Fibroblast of lung (primary cell): ENCODE measurements around the gene HAAO. TPM values are rescaled to one million over a fixed set of nuclear protein-coding genes. Genes with fewer than 3 reads are reported as not detected.
A peak's percentile ranks its signal among the peaks of the same experiment; 100 is the strongest.

ENCODE experiments used
- DNase-seq, 2 donors: peaks; one replicate each; pipeline versions ENCODE4 v3.0.0 to v3.0.0-alpha.2; 2010; ENCODE audit warnings: low read depth in 2 of 2
- H2AFZ ChIP-seq: 2 replicates; pipeline ENCODE4 v1.5.1; 2012; ENCODE audit warnings: low read length, control low read depth, inconsistent platforms
- H3K27ac ChIP-seq: 2 replicates; pipeline ENCODE4 v1.5.1; 2011; ENCODE audit warnings: low read length, control low read depth; ENCODE audit not compliant: insufficient read depth
- H3K27me3 ChIP-seq: 2 replicates; pipeline ENCODE4 v1.5.1; 2011; ENCODE audit warnings: mild to moderate bottlenecking, low read length; ENCODE audit not compliant: control insufficient read depth, insufficient read depth
- H3K36me3 ChIP-seq: 2 replicates; pipeline ENCODE4 v1.5.1; 2011; ENCODE audit warnings: low read length; ENCODE audit not compliant: control insufficient read depth, insufficient read depth
- H3K4me1 ChIP-seq: 2 replicates; pipeline ENCODE4 v1.5.1; 2011; ENCODE audit warnings: low read length; ENCODE audit not compliant: control insufficient read depth, insufficient read depth; ENCODE audit errors: extremely low read depth
- H3K4me2 ChIP-seq: 2 replicates; pipeline ENCODE4 v1.5.1; 2011; ENCODE audit warnings: low read length, control low read depth; ENCODE audit not compliant: insufficient read depth; ENCODE audit errors: extremely low read depth
- H3K4me3 ChIP-seq, 4 experiments: fragments of 200-600 bp in 1 of 4; sonication (generic) in 1 of 4; replicated peaks in 1 of 4; 2 replicates each; pipeline ENCODE4 v1.5.1; 2011 to 2016; ENCODE audit warnings: low read length in 4 of 4, low read depth in 3 of 4, mild to moderate bottlenecking in 3 of 4, control low read depth in 2 of 4, inconsistent platforms in 1 of 4, mixed read lengths in 1 of 4; ENCODE audit not compliant: insufficient read depth in 1 of 4; ENCODE audit errors: control extremely low read depth in 1 of 4
- H3K79me2 ChIP-seq: 2 replicates; pipeline ENCODE4 v1.5.1; 2012; ENCODE audit warnings: mild to moderate bottlenecking, low read length, inconsistent platforms; ENCODE audit not compliant: control insufficient read depth, insufficient read depth
- H3K9ac ChIP-seq: 2 replicates; pipeline ENCODE4 v1.5.1; 2011; ENCODE audit warnings: mild to moderate bottlenecking, low read length, control low read depth; ENCODE audit not compliant: insufficient read depth
- H3K9me3 ChIP-seq: 2 replicates; pipeline ENCODE4 v1.5.1; 2012; ENCODE audit warnings: low read depth, low read length; ENCODE audit not compliant: control insufficient read depth, insufficient read depth
- H4K20me1 ChIP-seq: 2 replicates; pipeline ENCODE4 v1.5.1; 2011; ENCODE audit warnings: low read length; ENCODE audit not compliant: control insufficient read depth, insufficient read depth; ENCODE audit errors: extremely low read depth
- CTCF ChIP-seq, 2 donors: IDR thresholded peaks in 1 of 2; conservative IDR thresholded peaks in 1 of 2; 1 replicate in 1 of 2; 2 replicates in 1 of 2; pipeline ENCODE4 v1.5.1; 2011 to 2012; ENCODE audit warnings: low read length in 2 of 2, control low read depth in 1 of 2, inconsistent platforms in 1 of 2, low read depth in 1 of 2, mild to moderate bottlenecking in 1 of 2
- EZH2 ChIP-seq: IDR thresholded peaks from 2 replicates; pipeline ENCODE4 v1.5.1; 2012; ENCODE audit warnings: low read length, control low read depth, mild to moderate bottlenecking; ENCODE audit errors: missing control alignments
- polyA plus RNA-seq, 2 donors: library from polyadenylated mRNA; depleted of rRNA in 1 of 2; stranded (reverse) in 1 of 2; unstranded in 1 of 2; fragments of >200 nt; gene quantifications; 2 replicates each; pipeline ENCODE4 v1.2.1, GENCODE V29; 2011 to 2012; ENCODE audit warnings: missing spikeins in 1 of 2
- total RNA-seq: library from RNA; depleted of rRNA; stranded (reverse); fragments of >200 nt; gene quantifications from 2 replicates; pipeline ENCODE4 v1.2.1, GENCODE V29; 2014

HAAO gene
- total and polyA plus RNA-seq, 2 donors (not counting 1 experiment from before 2014, with no cell fraction given), result 0.58 to 4.1 TPM

GRCh38 chr2:42795275-42795674 is 2.9 kb upstream of the HAAO start:
- H4K20me1 ChIP-seq, result no peaks in the 10 kb centered on the region
- no peak overlapping the region for H3K4me3 ChIP-seq
- H3K27ac ChIP-seq, result no peak overlapping the region
- no peak overlapping the region for H2AFZ ChIP-seq
- H3K79me2 ChIP-seq, result no peaks in the 10 kb centered on the region
- no peak overlapping the region for H3K4me2 ChIP-seq
- H3K9me3 ChIP-seq, result no peaks in the 10 kb centered on the region
- H3K9ac ChIP-seq, result no peak overlapping the region
- TF ChIP-seq EZH2 (no peak), CTCF (conservative IDR thresholded peaks at IDR 0.05 in 1 of 2, IDR thresholded peaks at IDR 0.05 in 1 of 2; ENCODE audit: low read depth in 1 of 2, low read length in 2 of 2) (no peak)
- peaks cover 16% of the 10 kb centered on the region for H3K27me3 ChIP-seq
- DNase-seq, result no peak
- no peaks in the 10 kb centered on the region for H3K4me1 ChIP-seq
- no peaks in the 10 kb centered on the region for H3K36me3 ChIP-seq

- Histone ChIP-seq H3K36me3 (no peaks in the 10 kb centered on the region), H3K9ac (no peak overlapping the region), H3K4me1 (no peaks in the 10 kb centered on the region), H3K4me2 (no peak overlapping the region), H3K4me3 (no peak overlapping the region), H2AFZ (no peak overlapping the region), H3K27ac (no peak overlapping the region), H3K27me3 (peaks cover 16% of the 10 kb centered on the region), H3K79me2 (no peaks in the 10 kb centered on the region), H3K9me3 (no peaks in the 10 kb centered on the region), H4K20me1 (no peaks in the 10 kb centered on the region)
- TF ChIP-seq CTCF (conservative IDR thresholded peaks at IDR 0.05 in 1 of 2, IDR thresholded peaks at IDR 0.05 in 1 of 2; ENCODE audit: low read depth in 1 of 2, low read length in 2 of 2) (peak; percentile 14 to 60), EZH2 (no peak)
- DNase-seq, result peak in 1 of 2 donors; percentile 38
Observed at GRCh38 chr2:42794271-42795046, 2.1 kb upstream of the HAAO start.

- peaks cover 16% of the 10 kb centered on the region for H3K27me3 ChIP-seq
- no peaks in the 10 kb centered on the region for H3K36me3 ChIP-seq
- H3K27ac ChIP-seq, result no peak overlapping the region
- no peaks in the 10 kb centered on the region for H3K79me2 ChIP-seq
- TF ChIP-seq CTCF (conservative IDR thresholded peaks at IDR 0.05 in 1 of 2, IDR thresholded peaks at IDR 0.05 in 1 of 2; ENCODE audit: low read depth in 1 of 2, low read length in 2 of 2), result no peak
- no peak for DNase-seq
- H4K20me1 ChIP-seq, result no peaks in the 10 kb centered on the region
- no peak overlapping the region for H3K9ac ChIP-seq
- no peak overlapping the region for H3K4me2 ChIP-seq
- H3K4me1 ChIP-seq, result no peaks in the 10 kb centered on the region
- peak overlapping the region in 1 of 4 experiments; percentile 48 for H3K4me3 ChIP-seq
- no peak overlapping the region for H2AFZ ChIP-seq
- H3K9me3 ChIP-seq, result no peaks in the 10 kb centered on the region
Observed at GRCh38 chr2:42793334-42794270, 1.2 kb upstream of the HAAO start.
